Stomach (tissue), 4 donors: ENCODE data around the gene LYPD3.

ENCODE experiments used
- CTCF ChIP-seq, 7 experiments: fragments of 450-650 bp in 4 of 7; fragments of 200-600 bp in 3 of 7; sonication (generic) in 3 of 7; IDR thresholded peaks; one replicate each; pipeline ENCODE4 v1.5.1; 2016 to 2019; ENCODE audit warnings: antibody characterized with exemption in 7 of 7, control low read depth in 2 of 7, mild to moderate bottlenecking in 1 of 7
- POLR2A ChIP-seq, 4 donors: fragments of 450-650 bp; IDR thresholded peaks; one replicate each; pipeline ENCODE4 v1.6.1; 2016; ENCODE audit warnings: antibody characterized with exemption in 4 of 4, control low read depth in 2 of 4, mild to moderate bottlenecking in 1 of 4, moderate library complexity in 1 of 4
- POLR2AphosphoS5 ChIP-seq, 3 donors: sonication (generic); formaldehyde crosslinking; IDR thresholded peaks; one replicate each; pipeline ENCODE4 v1.6.1; 2016; ENCODE audit warnings: antibody characterized with exemption in 3 of 3

- TF ChIP-seq CTCF (IDR thresholded peaks at IDR 0.05) (no peak), POLR2A (IDR thresholded peaks at IDR 0.05) (no peak), POLR2AphosphoS5 (IDR thresholded peaks at IDR 0.05) (no peak)
Observed at GRCh38 chr19:43501661-43502418, 36.4 kb upstream of the LYPD3 start.
